B cell (primary cell): ENCODE measurements around the gene APBA2. TPM values are rescaled to one million over a fixed set of nuclear protein-coding genes. Genes with fewer than 3 reads are reported as not detected.

ENCODE experiments used
- ATAC-seq: fragments of 200-7000 bp; cut with Tn5 transposase; one replicate; pipeline ENCODE4 v1.10.0; 2021; ENCODE audit warnings: low read depth, mild to moderate bottlenecking, moderate number of reproducible peaks, moderate library complexity
- CTCF ChIA-PET: fragments of 350-600 bp; sonication (Branson Sonifier 250); formaldehyde crosslinking; loops from one replicate; lab custom pipeline; 2021; ENCODE audit warnings: antibody characterized with exemption, inconsistent platforms; lab: Charles Lee
- POLR2A ChIA-PET: fragments of 350-600 bp; sonication (Branson Sonifier 250); formaldehyde crosslinking; loops from one replicate; lab custom pipeline; 2021; ENCODE audit warnings: antibody characterized with exemption; lab: Charles Lee
- DNase-seq: peaks from one replicate; pipeline ENCODE4 v3.0.0; 2013
- H2AFZ ChIP-seq: 2 replicates; pipeline ENCODE4 v1.6.1; 2012; ENCODE audit warnings: mild to moderate bottlenecking, low read depth, low read length; ENCODE audit not compliant: insufficient read depth, poor library complexity, severe bottlenecking
- H3K27ac ChIP-seq, 2 donors: 1 replicate in 1 of 2; 2 replicates in 1 of 2; pipeline ENCODE4 v1.5.1; 2012 to 2013; ENCODE audit warnings: low read length in 2 of 2, mild to moderate bottlenecking in 2 of 2, moderate library complexity in 1 of 2
- H3K27me3 ChIP-seq, 4 experiments: fragments of 200-600 bp in 1 of 4; sonication (generic) in 1 of 4; replicated peaks in 1 of 4; 1 replicate in 2 of 4; 2 replicates in 2 of 4; pipeline versions ENCODE4 v1.6.1 to v1.7.0; 2013 to 2016; ENCODE audit warnings: low read length in 3 of 4, mild to moderate bottlenecking in 2 of 4, mixed read lengths in 1 of 4, moderate library complexity in 1 of 4; ENCODE audit not compliant: insufficient read depth in 4 of 4, control insufficient read depth in 3 of 4; ENCODE audit errors: control extremely low read depth in 1 of 4
- H3K36me3 ChIP-seq, 2 experiments: replicated peaks in 1 of 2; 1 replicate in 1 of 2; 2 replicates in 1 of 2; pipeline versions ENCODE4 v1.6.1 to v1.7.1; 2013; ENCODE audit warnings: low read length in 1 of 2; ENCODE audit not compliant: insufficient read depth in 2 of 2, control insufficient read depth in 1 of 2; ENCODE audit errors: control extremely low read depth in 1 of 2, extremely low read depth in 1 of 2
- H3K4me1 ChIP-seq, 2 donors: fragments of 200-600 bp in 1 of 2; sonication (generic) in 1 of 2; 1 replicate in 1 of 2; 2 replicates in 1 of 2; pipeline versions ENCODE4 v1.5.1 to v1.6.1; 2013 to 2017; ENCODE audit warnings: low read length in 2 of 2; ENCODE audit not compliant: control insufficient read depth in 2 of 2, insufficient read depth in 2 of 2
- H3K4me2 ChIP-seq: replicated peaks from 2 replicates; pipeline ENCODE3; 2012; ENCODE audit warnings: mild to moderate bottlenecking, low read depth, low read length; ENCODE audit not compliant: poor library complexity, severe bottlenecking
- H3K4me3 ChIP-seq, 5 experiments: fragments of 200-600 bp in 1 of 5; sonication (generic) in 1 of 5; 1 replicate in 3 of 5; 2 replicates in 2 of 5; pipeline versions ENCODE4 v1.5.1 to v1.7.0; 2011 to 2016; ENCODE audit warnings: low read length in 4 of 5, mild to moderate bottlenecking in 4 of 5, low read depth in 2 of 5, control low read depth in 1 of 5, moderate library complexity in 1 of 5; ENCODE audit not compliant: insufficient read depth in 1 of 5; ENCODE audit errors: control extremely low read depth in 1 of 5, extremely low read depth in 1 of 5
- H3K79me2 ChIP-seq: fragments of 200-600 bp; sonication (generic); one replicate; pipeline ENCODE4 v1.6.0; 2016; ENCODE audit warnings: low read length; ENCODE audit not compliant: control insufficient read depth, insufficient read depth
- H3K9ac ChIP-seq: fragments of 200-600 bp; sonication (generic); 2 replicates; pipeline ENCODE4 v1.6.1; 2017; ENCODE audit warnings: mild to moderate bottlenecking, low read length, moderate library complexity
- H3K9me3 ChIP-seq, 3 donors: one replicate each; pipeline versions ENCODE4 v1.6.1 to v1.7.1; 2013; ENCODE audit warnings: low read length in 2 of 3; ENCODE audit not compliant: control insufficient read depth in 2 of 3, insufficient read depth in 1 of 3; ENCODE audit errors: control extremely low read depth in 1 of 3
- H4K20me1 ChIP-seq: 2 replicates; pipeline ENCODE4 v1.6.0; 2012; ENCODE audit warnings: mild to moderate bottlenecking, low read length; ENCODE audit not compliant: insufficient read depth, control insufficient read depth, poor library complexity, severe bottlenecking
- H3K27ac Mint-ChIP-seq: one replicate; pipeline ENCODE4 v1.8.0; 2021; ENCODE audit warnings: mixed read lengths
- H3K27me3 Mint-ChIP-seq: one replicate; pipeline ENCODE4 v1.8.0; 2021; ENCODE audit warnings: mixed read lengths
- H3K4me1 Mint-ChIP-seq: one replicate; pipeline ENCODE4 v1.8.0; 2021; ENCODE audit warnings: mixed read lengths
- H3K4me3 Mint-ChIP-seq: one replicate; pipeline ENCODE4 v1.8.0; 2021; ENCODE audit warnings: mixed read lengths
- H3K9me3 Mint-ChIP-seq: one replicate; pipeline ENCODE4 v1.8.0; 2022; ENCODE audit warnings: mixed read lengths; ENCODE audit not compliant: insufficient read depth
- EZH2 ChIP-seq: IDR thresholded peaks from 2 replicates; pipeline ENCODE4 v1.6.1; 2012; ENCODE audit warnings: borderline replicate concordance, low read depth, mild to moderate bottlenecking, moderate library complexity, low read length; ENCODE audit not compliant: insufficient read depth, poor library complexity, severe bottlenecking
- WGBS: methylation state at CpG from one replicate; pipeline ENCODE4 v1.1.5; 2013; ENCODE audit warnings: missing lambda C conversion rate; ENCODE audit not compliant: insufficient coverage; 5-methylcytosine and 5-hydroxymethylcytosine counted together
- intact Hi-C: fragments of 100-400 bp; cut with micrococcal nuclease; formaldehyde crosslinking; loops from one replicate; pipeline ENCODE4 v1.10.0; 2022
- polyA plus RNA-seq: library from polyadenylated mRNA; depleted of rRNA; stranded (reverse); fragments of >200 nt; gene quantifications from 2 replicates; pipeline ENCODE4 v1.2.3, GENCODE V29; 2012
- total RNA-seq, 2 donors: library from RNA; stranded (reverse); fragments of 120-200 nt in 1 of 2; gene quantifications; 1 replicate in 1 of 2; 2 replicates in 1 of 2; pipeline versions ENCODE4 v1.2.3 to v1.2.4, GENCODE V29; 2013 to 2022
- TF ChIP-seq, protein P1 (sequence below): fragments of 200-600 bp; IDR thresholded peaks from one replicate; pipeline ENCODE4 v1.8.0; 2022; ENCODE audit warnings: antibody characterized with exemption, mild to moderate bottlenecking

Gene APBA2
- total and polyA plus RNA-seq, 2 donors (not counting 1 experiment from before 2014, with no cell fraction given) = 0.19 TPM; not detected in 1

GRCh38 chr15:28886431-28887338 lies 911 bp downstream of the APBA2 start:
- DNase-seq (no peak), ATAC-seq (no peak)
- H3K27me3 Mint-ChIP-seq = peaks cover 29% of the 10 kb centered on the region
- peaks cover 0 to 4% (median 0%) of the 10 kb centered on the region in 3 donors for H3K9me3 ChIP-seq
- ChIA-PET POLR2A (no interaction called here), CTCF (no interaction called here)
- H3K36me3 ChIP-seq = no peaks in the 10 kb centered on the region
- no peaks in the 10 kb centered on the region for H3K79me2 ChIP-seq
- no peak overlapping the region for H3K27ac ChIP-seq
- H3K27ac Mint-ChIP-seq = no peak overlapping the region
- H3K9me3 Mint-ChIP-seq = no peaks in the 10 kb centered on the region
- H4K20me1 ChIP-seq = no peaks in the 10 kb centered on the region
- H3K27me3 ChIP-seq = peaks cover 0 to 14% (median 0%) of the 10 kb centered on the region in 4 experiments
- TF ChIP-seq, protein P1, sequence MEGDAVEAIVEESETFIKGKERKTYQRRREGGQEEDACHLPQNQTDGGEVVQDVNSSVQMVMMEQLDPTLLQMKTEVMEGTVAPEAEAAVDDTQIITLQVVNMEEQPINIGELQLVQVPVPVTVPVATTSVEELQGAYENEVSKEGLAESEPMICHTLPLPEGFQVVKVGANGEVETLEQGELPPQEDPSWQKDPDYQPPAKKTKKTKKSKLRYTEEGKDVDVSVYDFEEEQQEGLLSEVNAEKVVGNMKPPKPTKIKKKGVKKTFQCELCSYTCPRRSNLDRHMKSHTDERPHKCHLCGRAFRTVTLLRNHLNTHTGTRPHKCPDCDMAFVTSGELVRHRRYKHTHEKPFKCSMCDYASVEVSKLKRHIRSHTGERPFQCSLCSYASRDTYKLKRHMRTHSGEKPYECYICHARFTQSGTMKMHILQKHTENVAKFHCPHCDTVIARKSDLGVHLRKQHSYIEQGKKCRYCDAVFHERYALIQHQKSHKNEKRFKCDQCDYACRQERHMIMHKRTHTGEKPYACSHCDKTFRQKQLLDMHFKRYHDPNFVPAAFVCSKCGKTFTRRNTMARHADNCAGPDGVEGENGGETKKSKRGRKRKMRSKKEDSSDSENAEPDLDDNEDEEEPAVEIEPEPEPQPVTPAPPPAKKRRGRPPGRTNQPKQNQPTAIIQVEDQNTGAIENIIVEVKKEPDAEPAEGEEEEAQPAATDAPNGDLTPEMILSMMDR = no peak
- no peak for TF ChIP-seq EZH2
- no peak overlapping the region for H3K4me3 ChIP-seq
- no peaks in the 10 kb centered on the region for H3K4me1 Mint-ChIP-seq
- H3K4me3 Mint-ChIP-seq = no peak overlapping the region
- WGBS = 16% methylated on average over 59 of the region's 61 CpGs
- no peak overlapping the region for H3K9ac ChIP-seq
- H3K4me1 ChIP-seq = no peaks in the 10 kb centered on the region
- H3K4me2 ChIP-seq = no peak overlapping the region
- intact Hi-C loops = no loop called here
- H2AFZ ChIP-seq = no peak overlapping the region
